Testis (tissue), 3 donors: ENCODE data around the gene TMEM120B. TPM values are rescaled to one million over a fixed set of nuclear protein-coding genes. Genes with fewer than 3 reads are reported as not detected.

Experiments
- DNase-seq: peaks from one replicate; pipeline ENCODE4 v3.0.0-alpha.2; 2019
- H3K27ac ChIP-seq, 2 donors: fragments of 200-600 bp; sonication (generic); one replicate each; pipeline ENCODE4 v1.5.1; 2019
- H3K27me3 ChIP-seq: fragments of 200-600 bp; sonication (generic); one replicate; pipeline ENCODE4 v1.5.1; 2019
- H3K36me3 ChIP-seq: fragments of 200-600 bp; sonication (generic); one replicate; pipeline ENCODE4 v1.5.1; 2017; ENCODE audit warnings: low read depth; ENCODE audit errors: missing control alignments
- H3K4me1 ChIP-seq: fragments of 200-600 bp; sonication (generic); one replicate; pipeline ENCODE4 v1.5.1; 2019
- H3K4me3 ChIP-seq, 2 donors: fragments of 200-600 bp; sonication (generic); one replicate each; pipeline ENCODE4 v1.5.1; 2017 to 2019
- H3K9me3 ChIP-seq: fragments of 200-600 bp; sonication (generic); one replicate; pipeline ENCODE4 v1.5.1; 2017
- POLR2A ChIP-seq: fragments of 450-650 bp; IDR thresholded peaks from one replicate; pipeline ENCODE4 v1.6.1; 2017; ENCODE audit warnings: antibody characterized with exemption, mild to moderate bottlenecking, moderate library complexity
- WGBS, 2 donors: methylation state at CpG; one replicate each; pipeline ENCODE4 v1.1.5; 2018; 5-methylcytosine and 5-hydroxymethylcytosine counted together
- intact Hi-C: fragments of 100-400 bp; cut with DNase I; formaldehyde crosslinking; loops from one replicate; pipeline ENCODE4 v1.15.1; 2023; ENCODE audit warnings: low total_unique reads
- polyA plus RNA-seq: library from polyadenylated mRNA; stranded (reverse); fragments of 350-450 nt; fragmentation: Illumina TruSeq; extraction: RNeasy Lipid Tissue Mini Kit (QIAGEN cat#74804); gene quantifications from one replicate; pipeline ENCODE4 v1.2.3, GENCODE V29; 2014; ENCODE audit warnings: low read depth, low replicate concordance; ENCODE audit not compliant: insufficient read depth
- total RNA-seq, 2 donors: library from RNA; depleted of rRNA; stranded (reverse); fragments of >200 nt; gene quantifications; one replicate each; pipeline ENCODE4 v1.2.3, GENCODE V29; 2016
- TF ChIP-seq, protein P1 (sequence below), 3 experiments: fragments of 450-650 bp in 2 of 3; fragments of 200-600 bp in 1 of 3; sonication (generic) in 1 of 3; IDR thresholded peaks; one replicate each; pipeline ENCODE4 v1.5.1; 2016 to 2019; ENCODE audit warnings: antibody characterized with exemption in 3 of 3, mild to moderate bottlenecking in 2 of 3, moderate library complexity in 1 of 3

The TMEM120B gene
- total and polyA plus RNA-seq, 3 donors from 2014 or later: 4.9 to 17.2 (median 16.9) TPM

DNA sequence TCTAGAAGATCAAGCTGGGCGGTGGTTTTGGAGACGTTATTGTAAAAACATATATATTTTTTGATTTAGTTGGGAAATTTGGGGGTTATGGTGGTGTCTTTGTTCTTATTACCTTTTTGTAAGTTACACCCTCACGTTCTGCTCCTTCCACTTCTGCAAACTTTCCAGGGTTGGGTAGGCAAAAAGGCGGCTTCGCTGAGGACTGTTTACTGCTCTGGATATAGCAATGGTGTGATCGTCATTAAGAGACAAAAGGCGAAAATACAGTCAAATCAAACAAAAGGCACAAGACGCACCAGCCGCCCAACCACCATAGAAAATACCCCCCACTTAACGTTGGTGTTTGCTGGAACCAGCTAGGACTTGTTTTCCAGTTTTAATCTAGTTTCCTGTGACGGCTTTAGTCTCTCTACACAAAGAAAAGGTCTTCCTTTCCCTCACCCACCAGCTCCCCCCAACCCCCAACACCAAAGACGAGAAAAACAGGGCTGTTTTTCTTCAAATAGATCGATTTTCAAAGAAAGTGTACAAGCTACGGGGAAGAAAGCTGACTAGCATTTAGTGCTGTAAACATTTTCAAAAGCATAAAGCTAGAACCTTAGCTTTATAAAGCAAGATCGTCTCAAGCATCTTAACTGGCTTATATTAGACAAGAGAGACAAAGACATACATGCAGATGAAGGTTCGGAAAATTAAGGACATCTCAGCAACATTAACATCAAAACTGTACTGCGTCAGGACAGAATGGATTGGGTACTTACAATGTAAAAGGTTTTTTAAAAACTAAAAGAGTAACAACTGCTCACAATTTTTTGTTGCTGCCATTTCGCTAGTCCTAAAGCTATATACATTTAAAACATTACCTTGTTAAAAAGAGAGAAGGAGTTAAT, 89.3 kb downstream of the TMEM120B start:
- Histone ChIP-seq H3K27me3 (no peaks in the 10 kb centered on the region), H3K36me3 (no peaks in the 10 kb centered on the region), H3K9me3 (no peaks in the 10 kb centered on the region), H3K27ac (peak overlapping the region; percentile 99), H3K4me3 (peak overlapping the region; percentile 87 to 90), H3K4me1 (peaks cover 56% of the 10 kb centered on the region)
- DNase-seq: no peak
- intact Hi-C loops: no loop called here
- 14 to 20% methylated on average over 18 of the region's 18 CpGs for WGBS, 2 donors
- TF ChIP-seq POLR2A: no peak
- TF ChIP-seq, protein P1, sequence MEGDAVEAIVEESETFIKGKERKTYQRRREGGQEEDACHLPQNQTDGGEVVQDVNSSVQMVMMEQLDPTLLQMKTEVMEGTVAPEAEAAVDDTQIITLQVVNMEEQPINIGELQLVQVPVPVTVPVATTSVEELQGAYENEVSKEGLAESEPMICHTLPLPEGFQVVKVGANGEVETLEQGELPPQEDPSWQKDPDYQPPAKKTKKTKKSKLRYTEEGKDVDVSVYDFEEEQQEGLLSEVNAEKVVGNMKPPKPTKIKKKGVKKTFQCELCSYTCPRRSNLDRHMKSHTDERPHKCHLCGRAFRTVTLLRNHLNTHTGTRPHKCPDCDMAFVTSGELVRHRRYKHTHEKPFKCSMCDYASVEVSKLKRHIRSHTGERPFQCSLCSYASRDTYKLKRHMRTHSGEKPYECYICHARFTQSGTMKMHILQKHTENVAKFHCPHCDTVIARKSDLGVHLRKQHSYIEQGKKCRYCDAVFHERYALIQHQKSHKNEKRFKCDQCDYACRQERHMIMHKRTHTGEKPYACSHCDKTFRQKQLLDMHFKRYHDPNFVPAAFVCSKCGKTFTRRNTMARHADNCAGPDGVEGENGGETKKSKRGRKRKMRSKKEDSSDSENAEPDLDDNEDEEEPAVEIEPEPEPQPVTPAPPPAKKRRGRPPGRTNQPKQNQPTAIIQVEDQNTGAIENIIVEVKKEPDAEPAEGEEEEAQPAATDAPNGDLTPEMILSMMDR (IDR thresholded peaks at IDR 0.05): no peak

DNA sequence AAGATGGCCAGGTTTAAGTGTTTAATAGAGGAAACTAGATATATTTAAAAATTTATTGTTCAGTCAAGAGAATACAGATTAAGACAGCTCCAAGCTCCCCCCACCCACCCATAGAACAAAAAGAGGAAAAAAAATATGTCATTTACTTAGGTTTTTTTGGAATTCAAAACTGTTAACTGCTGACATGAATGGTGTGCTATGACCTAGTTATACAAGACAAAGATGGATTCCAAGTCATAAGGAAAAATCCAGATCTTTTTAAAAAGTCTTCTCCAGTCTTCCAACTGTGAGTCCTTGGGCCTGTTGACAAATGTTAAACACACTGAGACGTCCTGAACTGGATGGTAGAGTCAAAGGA, 89.9 kb downstream of the TMEM120B start:
- H3K4me1 ChIP-seq: peaks cover 50% of the 10 kb centered on the region
- intact Hi-C loops: no loop called here
- no peaks in the 10 kb centered on the region for H3K27me3 ChIP-seq

DNA sequence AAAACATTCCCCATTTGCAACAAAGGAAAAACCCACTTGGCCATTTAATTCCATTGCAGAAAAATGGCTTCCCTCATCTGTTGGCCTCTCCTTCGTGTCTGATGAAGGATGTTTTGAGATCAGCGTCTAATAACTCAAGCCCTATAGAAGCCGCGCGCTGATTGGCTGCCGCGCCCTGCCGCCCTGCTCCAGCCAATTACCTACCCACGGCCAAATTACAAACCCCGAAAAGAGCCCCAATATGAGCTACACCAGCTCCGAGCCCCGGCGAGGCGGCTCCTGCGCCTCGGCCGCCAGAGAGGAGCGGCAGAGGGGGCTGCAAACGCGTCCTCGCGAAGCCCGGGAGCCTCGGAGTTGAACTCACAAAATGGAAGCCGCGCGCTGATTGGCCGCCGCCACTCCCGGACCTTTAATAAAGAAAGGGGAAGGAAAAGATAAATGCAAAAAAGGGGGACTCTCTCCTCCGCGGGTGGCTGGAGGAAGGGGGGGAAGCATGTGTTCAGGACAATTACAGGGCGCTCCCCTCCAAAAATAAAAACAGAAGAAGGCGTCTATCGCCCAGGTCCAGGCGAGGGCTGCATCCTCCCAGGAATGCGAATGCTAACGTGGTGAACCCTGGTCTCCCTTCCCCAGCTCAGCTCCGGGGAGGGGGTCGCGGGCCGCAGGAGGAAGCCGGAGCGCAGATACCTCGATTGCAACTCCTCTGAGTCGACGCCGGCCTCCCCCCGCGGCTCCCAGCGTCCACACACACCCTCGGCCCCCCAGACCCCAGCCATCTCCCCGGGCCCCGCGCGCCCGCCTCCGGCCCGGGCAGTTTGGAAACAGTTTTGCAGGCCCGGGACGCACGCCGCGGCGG, 90.5 kb downstream of the TMEM120B start:
- WGBS, 2 donors: 1% methylated on average over 36 to 65 of the region's 65 CpGs
- peak; percentile 96 for DNase-seq
- peak overlapping the region; percentile 99 for H3K27ac ChIP-seq
- TF ChIP-seq, protein P1 (IDR thresholded peaks at IDR 0.05): no peak
- TF ChIP-seq POLR2A: peak; percentile 64
- peak overlapping the region; percentile 87 to 90 for H3K4me3 ChIP-seq
- intact Hi-C loops: no loop called here
- no peaks in the 10 kb centered on the region for H3K36me3 ChIP-seq
- H3K9me3 ChIP-seq: no peaks in the 10 kb centered on the region
- H3K4me1 ChIP-seq: peaks cover 44% of the 10 kb centered on the region
- H3K27me3 ChIP-seq: no peaks in the 10 kb centered on the region

More for the DNA sequence above, 89.9 kb downstream of the TMEM120B start:
- Histone ChIP-seq H3K9me3 (no peaks in the 10 kb centered on the region), H3K4me3 (peak overlapping the region; percentile 87 to 90), H3K36me3 (no peaks in the 10 kb centered on the region), H3K27ac (peak overlapping the region; percentile 99)
- TF ChIP-seq, protein P1 (IDR thresholded peaks at IDR 0.05): no peak
- TF ChIP-seq POLR2A: no peak
- no peak for DNase-seq
- WGBS, 2 donors: 0% methylated on average over 1 of the region's 1 CpG

DNA sequence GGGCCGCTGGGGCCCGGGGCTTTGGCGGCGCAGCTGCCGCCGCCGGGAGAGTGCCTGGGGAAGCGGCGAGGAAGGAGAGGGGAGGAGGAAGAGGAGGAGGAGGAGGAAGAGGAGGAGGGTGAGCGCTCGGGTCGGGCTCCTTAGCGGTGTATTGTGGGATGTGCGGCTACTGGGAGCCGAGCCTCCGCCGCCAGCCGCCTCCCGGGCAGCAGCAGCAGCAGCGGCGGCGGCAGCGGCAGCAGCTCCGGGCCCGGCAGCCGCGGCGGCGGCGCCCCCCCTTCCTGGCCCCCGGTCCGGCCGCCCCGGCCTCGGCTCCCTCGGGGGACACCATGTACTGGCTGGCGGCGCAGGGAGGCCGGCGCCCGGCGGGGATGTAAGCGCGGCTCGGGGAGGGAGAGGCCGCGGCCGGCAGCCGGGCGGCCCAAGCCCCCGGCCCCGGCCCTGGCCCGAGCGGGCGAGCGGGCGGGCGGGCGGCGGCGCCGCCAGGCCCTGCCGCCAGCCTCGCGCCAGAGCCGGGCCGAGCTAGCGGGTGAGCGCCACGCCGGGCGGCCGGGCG, 91.4 kb downstream of the TMEM120B start, which contains the start of gene SETD1B:
Gene SETD1B, plus strand, starts transcription at position 149 of the 556 bp plus-strand sequence. CDS start 729 bp downstream, outside the sequence.
- H3K4me3 ChIP-seq: peak within 1 kb of the TSS; percentile 87 to 90
- no peaks in the 10 kb centered on the region for H3K27me3 ChIP-seq
- H3K36me3 ChIP-seq: no peaks in the 10 kb centered on the region
- H3K9me3 ChIP-seq: no peaks in the 10 kb centered on the region
- TF ChIP-seq POLR2A: no peak
- TF ChIP-seq, protein P1 (IDR thresholded peaks at IDR 0.05): no peak
- H3K27ac ChIP-seq: peak within 1 kb of the TSS; percentile 99
- peaks cover 35% of the 10 kb centered on the region for H3K4me1 ChIP-seq
- intact Hi-C loops: no loop called here
- DNase-seq: no peak
- 1% methylated on average over 11 to 71 of the region's 74 CpGs for WGBS, 2 donors
